GM23338 (cell line): Measurements from ENCODE around the gene CYB5R4. TPM values are rescaled to one million over a fixed set of nuclear protein-coding genes. Genes with fewer than 3 reads are reported as not detected.
A peak's percentile ranks its signal among the peaks of the same experiment; 100 is the strongest.

Experiments used
- ATAC-seq: fragments of 200-7000 bp; cut with Tn5 transposase; 3 replicates; pipeline ENCODE4 v1.9.1; 2020
- DNase-seq: peaks from one replicate; pipeline ENCODE4 v3.0.0-alpha.2; 2015; ENCODE audit warnings: low spot score
- H2AFZ ChIP-seq: fragments of 200-600 bp; sonication (generic); 2 replicates; pipeline ENCODE4 v1.8.0; 2016; ENCODE audit warnings: antibody characterized with exemption, mild to moderate bottlenecking, moderate library complexity
- H3F3A ChIP-seq: fragments of 200-600 bp; sonication (generic); replicated peaks from 2 replicates; pipeline ENCODE4 v1.8.0; 2017; ENCODE audit warnings: antibody characterized with exemption, mixed run types, low read depth
- H3K27ac ChIP-seq: fragments of 200-600 bp; sonication (generic); 2 replicates; pipeline ENCODE4 v1.6.1; 2016; ENCODE audit warnings: low read depth
- H3K27me3 ChIP-seq: fragments of 200-600 bp; sonication (generic); 2 replicates; pipeline ENCODE4 v1.8.0; 2016; ENCODE audit warnings: mild to moderate bottlenecking, mixed run types, moderate library complexity; ENCODE audit not compliant: insufficient read depth
- H3K36me3 ChIP-seq: fragments of 200-600 bp; sonication (generic); 2 replicates; pipeline ENCODE4 v1.8.0; 2016; ENCODE audit warnings: mild to moderate bottlenecking; ENCODE audit not compliant: insufficient read depth
- H3K4me1 ChIP-seq: fragments of 200-600 bp; sonication (generic); 2 replicates; pipeline ENCODE4 v1.8.0; 2016; ENCODE audit warnings: mild to moderate bottlenecking, moderate library complexity; ENCODE audit not compliant: insufficient read depth
- H3K4me2 ChIP-seq: fragments of 200-600 bp; sonication (generic); 2 replicates; pipeline ENCODE4 v1.7.1; 2017; ENCODE audit warnings: mixed run types
- H3K4me3 ChIP-seq: fragments of 200-600 bp; sonication (generic); 2 replicates; pipeline ENCODE4 v1.6.1; 2016; ENCODE audit warnings: mixed run types
- H3K79me2 ChIP-seq: fragments of 200-600 bp; sonication (generic); replicated peaks from 2 replicates; pipeline ENCODE4 v1.8.0; 2017; ENCODE audit warnings: mild to moderate bottlenecking; ENCODE audit not compliant: insufficient read depth
- H3K9me2 ChIP-seq: fragments of 200-600 bp; sonication (generic); 2 replicates; pipeline ENCODE4 v1.8.0; 2017; ENCODE audit not compliant: insufficient read depth
- H4K20me1 ChIP-seq: fragments of 200-600 bp; sonication (generic); replicated peaks from 2 replicates; pipeline ENCODE4 v1.8.0; 2017; ENCODE audit warnings: mild to moderate bottlenecking; ENCODE audit not compliant: insufficient read depth
- H3K27ac Mint-ChIP-seq: 2 replicates; pipeline ENCODE4 v1.8.0; 2020; ENCODE audit warnings: inconsistent platforms, mild to moderate bottlenecking, moderate library complexity, mixed read lengths
- H3K27me3 Mint-ChIP-seq: 3 replicates; pipeline ENCODE4 v1.8.0; 2022; ENCODE audit warnings: low read depth, mild to moderate bottlenecking, moderate library complexity, mixed read lengths, inconsistent platforms; ENCODE audit not compliant: insufficient read depth, poor library complexity
- H3K36me3 Mint-ChIP-seq: 3 replicates; pipeline ENCODE4 v1.8.0; 2021; ENCODE audit warnings: low read depth, mild to moderate bottlenecking, inconsistent platforms, moderate library complexity, mixed read lengths
- H3K4me1 Mint-ChIP-seq: 3 replicates; pipeline ENCODE4 v1.8.0; 2020; ENCODE audit warnings: mild to moderate bottlenecking, inconsistent platforms, mixed read lengths
- H3K4me3 Mint-ChIP-seq: 3 replicates; pipeline ENCODE4 v1.8.0; 2021; ENCODE audit warnings: moderate library complexity, mild to moderate bottlenecking, inconsistent platforms, mixed read lengths
- H3K9me3 Mint-ChIP-seq: 3 replicates; pipeline ENCODE4 v1.8.0; 2020; ENCODE audit warnings: moderate library complexity, mild to moderate bottlenecking, inconsistent platforms, mixed read lengths
- CREB1 ChIP-seq: fragments of 250-450 bp; sonication (Bioruptor Pico); IDR thresholded peaks from 2 replicates; pipeline ENCODE4 v1.5.0; 2020; ENCODE audit warnings: low read depth, mild to moderate bottlenecking, moderate library complexity
- EZH2 ChIP-seq: fragments of 200-600 bp; sonication (generic); IDR thresholded peaks from one replicate; pipeline ENCODE4 v1.8.0; 2017; ENCODE audit warnings: antibody characterized with exemption, mild to moderate bottlenecking, low read depth; ENCODE audit not compliant: unreplicated experiment
- EZH2phosphoT487 ChIP-seq: fragments of 200-600 bp; sonication (generic); IDR thresholded peaks from one replicate; pipeline ENCODE4 v1.8.1; 2018; ENCODE audit warnings: antibody characterized with exemption; ENCODE audit not compliant: unreplicated experiment
- JUNB ChIP-seq: IDR thresholded peaks from one replicate; pipeline ENCODE4 v1.6.1; 2016; ENCODE audit warnings: antibody characterized with exemption; ENCODE audit not compliant: unreplicated experiment
- NANOG ChIP-seq: IDR thresholded peaks from 2 replicates; pipeline ENCODE4 v1.6.1; 2016; ENCODE audit warnings: antibody characterized with exemption, borderline replicate concordance
- POLR2AphosphoS5 ChIP-seq: IDR thresholded peaks from 2 replicates; pipeline ENCODE4 v1.6.1; 2016; ENCODE audit warnings: antibody characterized with exemption, low read depth
- STAT1 ChIP-seq: IDR thresholded peaks from one replicate; pipeline ENCODE4 v1.6.1; 2016; ENCODE audit warnings: antibody characterized with exemption; ENCODE audit not compliant: unreplicated experiment
- ZNF114 ChIP-seq: fragments of 250-450 bp; sonication (Bioruptor Pico); IDR thresholded peaks from 2 replicates; pipeline ENCODE4 v1.5.0; 2020; ENCODE audit warnings: mild to moderate bottlenecking, moderate library complexity
- ZNF331 ChIP-seq: fragments of 250-450 bp; sonication (Bioruptor Pico); IDR thresholded peaks from 2 replicates; pipeline ENCODE4 v1.5.0; 2020; ENCODE audit warnings: low read depth, mild to moderate bottlenecking, moderate library complexity
- polyA plus RNA-seq: library from polyadenylated mRNA; unstranded; fragments of >200 nt; fragmentation: Nextera tagmentation; extraction: Ambion mirVana; gene quantifications from 2 replicates; pipeline ENCODE4 v1.2.1, GENCODE V29; 2016
- total RNA-seq: library from RNA; depleted of rRNA; stranded (reverse); fragments of >200 nt; shearing (Covaris generic); gene quantifications from 2 replicates; pipeline ENCODE4 v1.2.3, GENCODE V29; 2014
- TF ChIP-seq, protein P1 (sequence below), 2 experiments: fragments of 200-600 bp in 1 of 2; sonication (generic) in 1 of 2; conservative IDR thresholded peaks; 2 replicates each; pipeline versions ENCODE4 v1.5.1 to v1.6.1; 2016 to 2017; ENCODE audit warnings: antibody characterized with exemption in 2 of 2, low read depth in 2 of 2, mild to moderate bottlenecking in 2 of 2, moderate library complexity in 1 of 2
- TF ChIP-seq, protein P2 (sequence below): fragments of 250-450 bp; sonication (Bioruptor Pico); IDR thresholded peaks from 2 replicates; pipeline ENCODE4 v1.5.0; 2020; ENCODE audit warnings: mild to moderate bottlenecking, moderate library complexity
- TF ChIP-seq, protein P3 (sequence below): IDR thresholded peaks from 2 replicates; pipeline ENCODE4 v1.6.1; 2016; ENCODE audit warnings: antibody characterized with exemption
- TF ChIP-seq, protein P4 (sequence below): IDR thresholded peaks from one replicate; pipeline ENCODE4 v1.6.1; 2018; ENCODE audit warnings: antibody characterized with exemption; ENCODE audit not compliant: unreplicated experiment

The CYB5R4 gene
- total and polyA plus RNA-seq, 2 experiments from 2014 or later = 8.9 to 17.2 TPM

DNA sequence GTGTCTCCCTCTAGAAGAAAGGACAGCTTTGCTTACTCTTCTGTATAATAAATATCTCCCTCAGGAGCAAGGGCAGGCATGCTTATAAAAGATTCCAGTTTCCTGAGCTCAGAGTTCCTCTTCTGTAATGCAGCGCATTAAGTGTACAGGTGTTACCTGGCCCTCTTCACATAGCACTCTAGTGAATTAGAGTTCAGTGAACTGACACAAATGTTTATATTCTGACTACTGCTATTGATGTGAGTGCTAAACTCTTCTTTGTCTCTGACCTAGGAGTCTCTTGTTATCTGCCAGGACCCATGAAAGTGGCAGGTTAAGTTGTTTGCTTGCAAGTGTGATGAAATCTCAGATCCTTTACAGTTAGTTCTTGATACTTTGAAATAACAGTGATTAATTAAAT is 33.5 kb downstream of the CYB5R4 start:
- peaks cover 14% of the 10 kb centered on the region for H3K4me1 ChIP-seq
- no peaks in the 10 kb centered on the region for H4K20me1 ChIP-seq
- DNase-seq = no peak
- H3K9me3 Mint-ChIP-seq = peaks cover 12% of the 10 kb centered on the region; the same call in 2 of the 3 replicates
- no peak overlapping the region for H2AFZ ChIP-seq
- H3K27ac ChIP-seq = no peak overlapping the region
- H3K9me2 ChIP-seq = no peaks in the 10 kb centered on the region
- no peaks in the 10 kb centered on the region for H3K27me3 ChIP-seq
- TF ChIP-seq ZNF114 (CRISPR knock-in tag) = no peak
- TF ChIP-seq ZNF331 (CRISPR knock-in tag) = no peak
- TF ChIP-seq, protein P1, sequence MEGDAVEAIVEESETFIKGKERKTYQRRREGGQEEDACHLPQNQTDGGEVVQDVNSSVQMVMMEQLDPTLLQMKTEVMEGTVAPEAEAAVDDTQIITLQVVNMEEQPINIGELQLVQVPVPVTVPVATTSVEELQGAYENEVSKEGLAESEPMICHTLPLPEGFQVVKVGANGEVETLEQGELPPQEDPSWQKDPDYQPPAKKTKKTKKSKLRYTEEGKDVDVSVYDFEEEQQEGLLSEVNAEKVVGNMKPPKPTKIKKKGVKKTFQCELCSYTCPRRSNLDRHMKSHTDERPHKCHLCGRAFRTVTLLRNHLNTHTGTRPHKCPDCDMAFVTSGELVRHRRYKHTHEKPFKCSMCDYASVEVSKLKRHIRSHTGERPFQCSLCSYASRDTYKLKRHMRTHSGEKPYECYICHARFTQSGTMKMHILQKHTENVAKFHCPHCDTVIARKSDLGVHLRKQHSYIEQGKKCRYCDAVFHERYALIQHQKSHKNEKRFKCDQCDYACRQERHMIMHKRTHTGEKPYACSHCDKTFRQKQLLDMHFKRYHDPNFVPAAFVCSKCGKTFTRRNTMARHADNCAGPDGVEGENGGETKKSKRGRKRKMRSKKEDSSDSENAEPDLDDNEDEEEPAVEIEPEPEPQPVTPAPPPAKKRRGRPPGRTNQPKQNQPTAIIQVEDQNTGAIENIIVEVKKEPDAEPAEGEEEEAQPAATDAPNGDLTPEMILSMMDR (conservative IDR thresholded peaks at IDR 0.05; ENCODE audit: low read depth in 2 of 2) = no peak
- no peak for TF ChIP-seq CREB1
- TF ChIP-seq, protein P2, sequence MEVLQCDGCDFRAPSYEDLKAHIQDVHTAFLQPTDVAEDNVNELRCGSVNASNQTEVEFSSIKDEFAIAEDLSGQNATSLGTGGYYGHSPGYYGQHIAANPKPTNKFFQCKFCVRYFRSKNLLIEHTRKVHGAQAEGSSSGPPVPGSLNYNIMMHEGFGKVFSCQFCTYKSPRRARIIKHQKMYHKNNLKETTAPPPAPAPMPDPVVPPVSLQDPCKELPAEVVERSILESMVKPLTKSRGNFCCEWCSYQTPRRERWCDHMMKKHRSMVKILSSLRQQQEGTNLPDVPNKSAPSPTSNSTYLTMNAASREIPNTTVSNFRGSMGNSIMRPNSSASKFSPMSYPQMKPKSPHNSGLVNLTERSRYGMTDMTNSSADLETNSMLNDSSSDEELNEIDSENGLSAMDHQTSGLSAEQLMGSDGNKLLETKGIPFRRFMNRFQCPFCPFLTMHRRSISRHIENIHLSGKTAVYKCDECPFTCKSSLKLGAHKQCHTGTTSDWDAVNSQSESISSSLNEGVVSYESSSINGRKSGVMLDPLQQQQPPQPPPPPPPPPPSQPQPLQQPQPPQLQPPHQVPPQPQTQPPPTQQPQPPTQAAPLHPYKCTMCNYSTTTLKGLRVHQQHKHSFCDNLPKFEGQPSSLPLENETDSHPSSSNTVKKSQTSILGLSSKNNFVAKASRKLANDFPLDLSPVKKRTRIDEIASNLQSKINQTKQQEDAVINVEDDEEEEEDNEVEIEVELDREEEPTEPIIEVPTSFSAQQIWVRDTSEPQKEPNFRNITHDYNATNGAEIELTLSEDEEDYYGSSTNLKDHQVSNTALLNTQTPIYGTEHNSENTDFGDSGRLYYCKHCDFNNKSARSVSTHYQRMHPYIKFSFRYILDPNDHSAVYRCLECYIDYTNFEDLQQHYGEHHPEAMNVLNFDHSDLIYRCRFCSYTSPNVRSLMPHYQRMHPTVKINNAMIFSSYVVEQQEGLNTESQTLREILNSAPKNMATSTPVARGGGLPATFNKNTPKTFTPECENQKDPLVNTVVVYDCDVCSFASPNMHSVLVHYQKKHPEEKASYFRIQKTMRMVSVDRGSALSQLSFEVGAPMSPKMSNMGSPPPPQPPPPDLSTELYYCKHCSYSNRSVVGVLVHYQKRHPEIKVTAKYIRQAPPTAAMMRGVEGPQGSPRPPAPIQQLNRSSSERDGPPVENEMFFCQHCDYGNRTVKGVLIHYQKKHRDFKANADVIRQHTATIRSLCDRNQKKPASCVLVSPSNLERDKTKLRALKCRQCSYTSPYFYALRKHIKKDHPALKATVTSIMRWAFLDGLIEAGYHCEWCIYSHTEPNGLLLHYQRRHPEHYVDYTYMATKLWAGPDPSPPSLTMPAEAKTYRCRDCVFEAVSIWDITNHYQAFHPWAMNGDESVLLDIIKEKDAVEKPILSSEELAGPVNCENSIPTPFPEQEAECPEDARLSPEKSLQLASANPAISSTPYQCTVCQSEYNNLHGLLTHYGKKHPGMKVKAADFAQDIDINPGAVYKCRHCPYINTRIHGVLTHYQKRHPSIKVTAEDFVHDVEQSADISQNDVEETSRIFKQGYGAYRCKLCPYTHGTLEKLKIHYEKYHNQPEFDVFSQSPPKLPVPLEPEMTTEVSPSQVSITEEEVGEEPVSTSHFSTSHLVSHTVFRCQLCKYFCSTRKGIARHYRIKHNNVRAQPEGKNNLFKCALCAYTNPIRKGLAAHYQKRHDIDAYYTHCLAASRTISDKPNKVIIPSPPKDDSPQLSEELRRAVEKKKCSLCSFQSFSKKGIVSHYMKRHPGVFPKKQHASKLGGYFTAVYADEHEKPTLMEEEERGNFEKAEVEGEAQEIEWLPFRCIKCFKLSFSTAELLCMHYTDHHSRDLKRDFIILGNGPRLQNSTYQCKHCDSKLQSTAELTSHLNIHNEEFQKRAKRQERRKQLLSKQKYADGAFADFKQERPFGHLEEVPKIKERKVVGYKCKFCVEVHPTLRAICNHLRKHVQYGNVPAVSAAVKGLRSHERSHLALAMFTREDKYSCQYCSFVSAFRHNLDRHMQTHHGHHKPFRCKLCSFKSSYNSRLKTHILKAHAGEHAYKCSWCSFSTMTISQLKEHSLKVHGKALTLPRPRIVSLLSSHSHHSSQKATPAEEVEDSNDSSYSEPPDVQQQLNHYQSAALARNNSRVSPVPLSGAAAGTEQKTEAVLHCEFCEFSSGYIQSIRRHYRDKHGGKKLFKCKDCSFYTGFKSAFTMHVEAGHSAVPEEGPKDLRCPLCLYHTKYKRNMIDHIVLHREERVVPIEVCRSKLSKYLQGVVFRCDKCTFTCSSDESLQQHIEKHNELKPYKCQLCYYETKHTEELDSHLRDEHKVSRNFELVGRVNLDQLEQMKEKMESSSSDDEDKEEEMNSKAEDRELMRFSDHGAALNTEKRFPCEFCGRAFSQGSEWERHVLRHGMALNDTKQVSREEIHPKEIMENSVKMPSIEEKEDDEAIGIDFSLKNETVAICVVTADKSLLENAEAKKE (CRISPR knock-in tag) = no peak
- TF ChIP-seq EZH2 = no peak
- no peak for TF ChIP-seq STAT1
- no peak for TF ChIP-seq NANOG
- no peak for TF ChIP-seq POLR2AphosphoS5
- no peak for TF ChIP-seq EZH2phosphoT487
- TF ChIP-seq, protein P3, sequence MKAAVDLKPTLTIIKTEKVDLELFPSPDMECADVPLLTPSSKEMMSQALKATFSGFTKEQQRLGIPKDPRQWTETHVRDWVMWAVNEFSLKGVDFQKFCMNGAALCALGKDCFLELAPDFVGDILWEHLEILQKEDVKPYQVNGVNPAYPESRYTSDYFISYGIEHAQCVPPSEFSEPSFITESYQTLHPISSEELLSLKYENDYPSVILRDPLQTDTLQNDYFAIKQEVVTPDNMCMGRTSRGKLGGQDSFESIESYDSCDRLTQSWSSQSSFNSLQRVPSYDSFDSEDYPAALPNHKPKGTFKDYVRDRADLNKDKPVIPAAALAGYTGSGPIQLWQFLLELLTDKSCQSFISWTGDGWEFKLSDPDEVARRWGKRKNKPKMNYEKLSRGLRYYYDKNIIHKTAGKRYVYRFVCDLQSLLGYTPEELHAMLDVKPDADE = no peak
- TF ChIP-seq JUNB = no peak
- TF ChIP-seq, protein P4, sequence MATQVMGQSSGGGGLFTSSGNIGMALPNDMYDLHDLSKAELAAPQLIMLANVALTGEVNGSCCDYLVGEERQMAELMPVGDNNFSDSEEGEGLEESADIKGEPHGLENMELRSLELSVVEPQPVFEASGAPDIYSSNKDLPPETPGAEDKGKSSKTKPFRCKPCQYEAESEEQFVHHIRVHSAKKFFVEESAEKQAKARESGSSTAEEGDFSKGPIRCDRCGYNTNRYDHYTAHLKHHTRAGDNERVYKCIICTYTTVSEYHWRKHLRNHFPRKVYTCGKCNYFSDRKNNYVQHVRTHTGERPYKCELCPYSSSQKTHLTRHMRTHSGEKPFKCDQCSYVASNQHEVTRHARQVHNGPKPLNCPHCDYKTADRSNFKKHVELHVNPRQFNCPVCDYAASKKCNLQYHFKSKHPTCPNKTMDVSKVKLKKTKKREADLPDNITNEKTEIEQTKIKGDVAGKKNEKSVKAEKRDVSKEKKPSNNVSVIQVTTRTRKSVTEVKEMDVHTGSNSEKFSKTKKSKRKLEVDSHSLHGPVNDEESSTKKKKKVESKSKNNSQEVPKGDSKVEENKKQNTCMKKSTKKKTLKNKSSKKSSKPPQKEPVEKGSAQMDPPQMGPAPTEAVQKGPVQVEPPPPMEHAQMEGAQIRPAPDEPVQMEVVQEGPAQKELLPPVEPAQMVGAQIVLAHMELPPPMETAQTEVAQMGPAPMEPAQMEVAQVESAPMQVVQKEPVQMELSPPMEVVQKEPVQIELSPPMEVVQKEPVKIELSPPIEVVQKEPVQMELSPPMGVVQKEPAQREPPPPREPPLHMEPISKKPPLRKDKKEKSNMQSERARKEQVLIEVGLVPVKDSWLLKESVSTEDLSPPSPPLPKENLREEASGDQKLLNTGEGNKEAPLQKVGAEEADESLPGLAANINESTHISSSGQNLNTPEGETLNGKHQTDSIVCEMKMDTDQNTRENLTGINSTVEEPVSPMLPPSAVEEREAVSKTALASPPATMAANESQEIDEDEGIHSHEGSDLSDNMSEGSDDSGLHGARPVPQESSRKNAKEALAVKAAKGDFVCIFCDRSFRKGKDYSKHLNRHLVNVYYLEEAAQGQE = no peak
- no peak overlapping the region; the same call in 1 of the 2 replicates for H3K4me2 ChIP-seq
- H3K79me2 ChIP-seq = peaks cover 16% of the 10 kb centered on the region
- no peak overlapping the region for H3K4me3 ChIP-seq
- peaks cover 8% of the 10 kb centered on the region; the same call in 1 of the 3 replicates for H3K36me3 Mint-ChIP-seq
- peak overlapping the region; percentile 58; the same call in 1 of the 2 replicates for H3K27ac Mint-ChIP-seq
- H3K4me3 Mint-ChIP-seq = no peak overlapping the region
- peaks cover 8% of the 10 kb centered on the region for H3K4me1 Mint-ChIP-seq
- H3K36me3 ChIP-seq = 0 out of 2 replicates have a peak, but pooled peaks cover 3% of the 10 kb centered on the region
- no peak for ATAC-seq
- H3F3A ChIP-seq = no peaks in the 10 kb centered on the region
- no peaks in the 10 kb centered on the region for H3K27me3 Mint-ChIP-seq
